Naive thymus-derived CD4-positive, alpha-beta T cell (primary cell): ENCODE measurements around the gene CELA3A. TPM values are rescaled to one million over a fixed set of nuclear protein-coding genes. Genes with fewer than 3 reads are reported as not detected.
A peak's percentile ranks its signal among the peaks of the same experiment; 100 is the strongest.
"Not testable (repeated sequence)": the region's sequence is repeated elsewhere in the genome, so short reads cannot be mapped to it uniquely, and the experiment has no call there.

Source experiments
- ATAC-seq: fragments of 150-1000 bp; cut with Tn5 transposase; 2 replicates; pipeline ENCODE4 v1.10.0; 2021; ENCODE audit warnings: mild to moderate bottlenecking, moderate library complexity
- CTCF ChIA-PET: fragments of 350-600 bp; sonication (Branson Sonifier 250); formaldehyde crosslinking; loops from one replicate; lab custom pipeline; 2021; ENCODE audit warnings: antibody characterized with exemption; lab: Charles Lee
- POLR2A ChIA-PET: fragments of 350-600 bp; sonication (Branson Sonifier 250); formaldehyde crosslinking; loops from one replicate; lab custom pipeline; 2021; ENCODE audit warnings: antibody characterized with exemption, inconsistent platforms; lab: Charles Lee
- DNase-seq, 9 donors: peaks; one replicate each; pipeline versions ENCODE4 v3.0.0 to v3.0.0-alpha.2; 2020 to 2022; ENCODE audit warnings: mixed read lengths in 1 of 9
- H3K27ac ChIP-seq: one replicate; pipeline ENCODE4 v1.7.0; 2013; ENCODE audit warnings: mild to moderate bottlenecking, low read depth, low read length, moderate library complexity
- H3K27me3 ChIP-seq, 2 donors: one replicate each; pipeline ENCODE4 v1.7.0; 2013; ENCODE audit warnings: low read length in 2 of 2, mild to moderate bottlenecking in 2 of 2, moderate library complexity in 2 of 2; ENCODE audit not compliant: control insufficient read depth in 2 of 2, insufficient read depth in 2 of 2
- H3K36me3 ChIP-seq, 3 experiments: 1 replicate in 2 of 3; 2 replicates in 1 of 3; pipeline ENCODE4 v1.7.0; 2013; ENCODE audit warnings: low read length in 3 of 3, mild to moderate bottlenecking in 3 of 3, moderate library complexity in 1 of 3; ENCODE audit not compliant: insufficient read depth in 3 of 3, control insufficient read depth in 2 of 3
- H3K4me1 ChIP-seq, 2 donors: one replicate each; pipeline ENCODE4 v1.7.0; 2013; ENCODE audit warnings: low read length in 2 of 2, mild to moderate bottlenecking in 2 of 2, moderate library complexity in 1 of 2; ENCODE audit not compliant: control insufficient read depth in 2 of 2, insufficient read depth in 2 of 2
- H3K4me3 ChIP-seq: 2 replicates; pipeline ENCODE4 v1.7.0; 2013; ENCODE audit warnings: mild to moderate bottlenecking, low read length
- H3K9me3 ChIP-seq, 3 experiments: 1 replicate in 2 of 3; 2 replicates in 1 of 3; pipeline ENCODE4 v1.7.0; 2013; ENCODE audit warnings: low read length in 3 of 3; ENCODE audit not compliant: control insufficient read depth in 2 of 3
- H3K27ac Mint-ChIP-seq, 9 donors: one replicate each; pipeline ENCODE4 v1.8.0; 2020 to 2022; ENCODE audit warnings: mixed read lengths in 9 of 9, mild to moderate bottlenecking in 8 of 9, moderate library complexity in 5 of 9, inconsistent platforms in 2 of 9
- H3K27me3 Mint-ChIP-seq, 5 donors: one replicate each; pipeline ENCODE4 v1.8.0; 2021 to 2022; ENCODE audit warnings: mixed read lengths in 5 of 5, mild to moderate bottlenecking in 1 of 5
- H3K36me3 Mint-ChIP-seq, 5 donors: one replicate each; pipeline ENCODE4 v1.8.0; 2020 to 2022; ENCODE audit warnings: mixed read lengths in 5 of 5, mild to moderate bottlenecking in 3 of 5, inconsistent platforms in 1 of 5
- H3K4me1 Mint-ChIP-seq, 7 donors: one replicate each; pipeline ENCODE4 v1.8.0; 2020 to 2022; ENCODE audit warnings: mixed read lengths in 7 of 7, mild to moderate bottlenecking in 3 of 7, inconsistent platforms in 1 of 7
- H3K4me3 Mint-ChIP-seq, 10 donors: one replicate each; pipeline ENCODE4 v1.8.0; 2020 to 2022; ENCODE audit warnings: mild to moderate bottlenecking in 10 of 10, mixed read lengths in 10 of 10, moderate library complexity in 6 of 10, inconsistent platforms in 2 of 10
- H3K9me3 Mint-ChIP-seq, 11 donors: one replicate each; pipeline ENCODE4 v1.8.0; 2020 to 2022; ENCODE audit warnings: mixed read lengths in 11 of 11, mild to moderate bottlenecking in 4 of 11, inconsistent platforms in 1 of 11, moderate library complexity in 1 of 11
- intact Hi-C, 2 donors: fragments of 100-400 bp; cut with micrococcal nuclease; formaldehyde crosslinking; loops; one replicate each; pipeline ENCODE4 v1.15.1; 2023
- polyA plus RNA-seq, 2 donors: library from polyadenylated mRNA; unstranded; fragments of 300-500 nt; fragmentation: Illumina TruSeq; gene quantifications; one replicate each; pipeline ENCODE4 v1.2.3, GENCODE V29; 2021
- total RNA-seq, 6 experiments: library from RNA in 5 of 6; stranded (reverse) in 5 of 6; gene quantifications; 1 replicate in 5 of 6; 2 replicates in 1 of 6; pipeline ENCODE4 v1.2.3 and lab custom pipeline; 2021 to 2026

CELA3A gene
- total and polyA plus RNA-seq, 7 experiments from 2014 or later = not detected

DNA sequence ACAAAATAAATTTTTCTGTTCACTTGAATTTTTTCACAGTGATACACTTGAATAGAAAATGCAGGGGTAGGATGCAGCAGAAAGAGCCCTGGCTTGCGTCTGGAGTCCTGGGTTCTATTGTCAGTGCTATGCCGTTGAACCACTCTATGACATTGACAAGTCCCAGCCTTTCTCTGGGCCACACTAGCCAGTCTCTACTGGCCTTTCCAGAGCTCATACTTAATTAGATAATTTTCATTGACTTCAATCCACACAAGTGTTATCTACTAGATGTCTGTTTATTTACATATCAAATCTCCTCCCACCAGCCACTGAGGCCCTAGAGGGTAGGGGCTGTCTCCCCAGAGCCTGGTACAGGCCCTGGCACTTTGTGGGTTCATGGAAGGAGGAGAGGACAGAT, 40.1 kb upstream of the CELA3A start:
- Mint-ChIP-seq H3K27ac (peak overlapping the region in 5 of 9 donors; percentile 41 to 85 (median 60)), H3K4me1 (peaks cover 23 to 41% (median 27%) of the 10 kb centered on the region in 7 donors), H3K27me3 (peaks cover 0 to 7% (median 4%) of the 10 kb centered on the region in 5 donors), H3K9me3 (no peaks in the 10 kb centered on the region), H3K4me3 (no peak overlapping the region), H3K36me3 (no peaks in the 10 kb centered on the region)
- peaks cover 8 to 20% of the 10 kb centered on the region in 2 donors for H3K4me1 ChIP-seq
- H3K27me3 ChIP-seq = no peaks in the 10 kb centered on the region
- H3K9me3 ChIP-seq = no peaks in the 10 kb centered on the region
- POLR2A ChIA-PET = interaction anchor here (0.7 kb wide), 1 partner anchor 150 kb away, joined by 3 read pairs; no protein-coding TSS in a partner anchor
- ATAC-seq (no peak), DNase-seq (no peak)
- CTCF ChIA-PET = interaction anchor here (1.1 kb wide), 1 partner anchor 79 kb away, joined by 3 read pairs; no protein-coding TSS in a partner anchor
- no peak overlapping the region for H3K27ac ChIP-seq
- intact Hi-C loops = loop anchor here in 1 of 2 donors (5.0 to 10.0 kb wide), 2 partner anchors 61 to 727 kb away; no protein-coding TSS in a partner anchor
- no peak overlapping the region for H3K4me3 ChIP-seq
- no peaks in the 10 kb centered on the region for H3K36me3 ChIP-seq

DNA sequence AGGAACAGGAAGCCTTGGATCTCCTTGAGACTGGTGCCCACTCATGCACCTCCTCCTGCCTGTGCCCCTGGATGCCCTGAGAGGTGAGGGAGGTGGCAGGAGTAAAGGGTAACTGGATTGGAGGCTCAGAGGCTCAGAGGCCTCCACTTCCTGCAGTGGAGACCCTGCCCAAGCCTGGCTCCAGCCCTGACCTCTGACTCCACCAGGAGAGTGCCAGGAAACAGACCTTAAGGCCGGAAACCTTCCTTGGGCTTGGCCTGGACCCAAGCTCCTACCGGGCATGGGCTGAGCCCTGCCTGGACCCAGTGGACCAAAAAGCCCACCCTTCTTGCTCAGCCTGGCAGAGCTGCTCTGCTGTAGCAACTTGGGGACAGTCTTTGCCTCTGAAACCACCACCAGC, 39.7 kb upstream of the CELA3A start:
- Mint-ChIP-seq H3K4me1 (peaks cover 18 to 36% (median 24%) of the 10 kb centered on the region in 7 donors), H3K27ac (peak overlapping the region in 7 of 9 donors; percentile 14 to 83 (median 59)), H3K4me3 (no peak overlapping the region), H3K9me3 (no peaks in the 10 kb centered on the region), H3K36me3 (no peaks in the 10 kb centered on the region), H3K27me3 (peaks cover 0 to 7% (median 4%) of the 10 kb centered on the region in 5 donors)
- Histone ChIP-seq H3K4me3 (no peak overlapping the region), H3K27ac (no peak overlapping the region), H3K27me3 (no peaks in the 10 kb centered on the region), H3K9me3 (no peaks in the 10 kb centered on the region), H3K4me1 (peaks cover 3 to 15% of the 10 kb centered on the region in 2 donors), H3K36me3 (no peaks in the 10 kb centered on the region)
- no peak for ATAC-seq
- ChIA-PET POLR2A (interaction anchor here (0.7 kb wide), 1 partner anchor 151 kb away, joined by 3 read pairs; no protein-coding TSS in a partner anchor), CTCF (interaction anchor here (0.9 to 1.1 kb wide), 3 partner anchors 80 to 228 kb away, joined by 3 read pairs; no protein-coding TSS in a partner anchor)
- DNase-seq = no peak
- intact Hi-C loops = loop anchor here in 1 of 2 donors (5.0 to 10.0 kb wide), 2 partner anchors 61 to 727 kb away; no protein-coding TSS in a partner anchor

DNA sequence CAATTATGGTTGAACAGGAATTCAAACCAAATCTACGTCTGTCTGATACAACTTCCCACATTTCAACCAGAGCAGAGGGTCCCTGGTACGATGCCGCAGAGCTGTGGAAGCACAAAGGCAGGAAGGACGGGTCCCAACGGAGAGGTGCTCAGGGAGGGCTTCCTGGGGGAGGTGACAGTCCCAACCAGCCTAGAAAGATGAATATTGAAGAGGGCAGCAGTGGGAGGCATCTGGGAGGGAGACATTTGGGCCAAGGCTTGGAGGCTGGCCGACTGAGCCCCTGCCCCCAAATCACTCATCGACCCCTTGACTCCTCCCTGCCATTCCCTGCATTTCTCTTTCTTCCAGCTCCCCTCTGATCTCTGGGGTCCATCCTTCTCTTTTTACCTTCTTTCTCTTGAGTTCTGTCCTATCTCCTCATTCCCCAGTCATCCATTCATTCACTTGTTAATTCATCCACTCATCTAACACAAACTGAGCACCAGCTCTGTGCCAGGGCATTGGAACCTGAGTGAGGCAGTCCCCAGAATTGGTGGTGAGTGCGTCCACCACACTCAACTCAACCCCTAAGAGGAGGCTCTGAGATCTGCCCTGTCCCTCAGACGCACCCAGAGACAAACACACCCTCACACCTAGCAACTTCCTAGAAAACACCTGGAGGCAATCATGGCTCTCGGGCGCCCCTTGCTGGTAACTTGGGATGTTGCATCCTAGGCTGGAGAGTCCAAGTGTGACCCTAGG, 37.8 kb upstream of the CELA3A start:
- Mint-ChIP-seq H3K27ac (peak overlapping the region; percentile 38 to 94 (median 63)), H3K9me3 (no peaks in the 10 kb centered on the region), H3K4me1 (peaks cover 6 to 18% (median 11%) of the 10 kb centered on the region in 7 donors), H3K4me3 (peak overlapping the region in 2 of 10 donors; percentile 2 to 11), H3K27me3 (peaks cover 0 to 7% (median 0%) of the 10 kb centered on the region in 5 donors), H3K36me3 (no peaks in the 10 kb centered on the region)
- Histone ChIP-seq H3K27ac (no peak overlapping the region), H3K4me1 (no peaks in the 10 kb centered on the region), H3K9me3 (no peaks in the 10 kb centered on the region), H3K27me3 (no peaks in the 10 kb centered on the region), H3K4me3 (no peak overlapping the region), H3K36me3 (no peaks in the 10 kb centered on the region)
- ChIA-PET POLR2A (interaction anchor here (1.1 to 1.8 kb wide), 4 partner anchors 12 to 180 kb away, joined by 3 to 9 read pairs (median 4); partner anchors contain the start of gene USP48), CTCF (interaction anchor here (0.5 to 1.3 kb wide), 4 partner anchors 26 to 155 kb away, joined by 3 to 5 read pairs (median 4); no protein-coding TSS in a partner anchor)
- ATAC-seq = peak; percentile 95
- peak; percentile 63 to 89 (median 78) for DNase-seq
- intact Hi-C loops = loop anchor here (1.0 to 10.0 kb wide), 12 partner anchors 27 to 729 kb away; partner anchors contain the start of genes ALPL (in 1 of the 2) and HSPG2 (in 1 of the 2)

DNA sequence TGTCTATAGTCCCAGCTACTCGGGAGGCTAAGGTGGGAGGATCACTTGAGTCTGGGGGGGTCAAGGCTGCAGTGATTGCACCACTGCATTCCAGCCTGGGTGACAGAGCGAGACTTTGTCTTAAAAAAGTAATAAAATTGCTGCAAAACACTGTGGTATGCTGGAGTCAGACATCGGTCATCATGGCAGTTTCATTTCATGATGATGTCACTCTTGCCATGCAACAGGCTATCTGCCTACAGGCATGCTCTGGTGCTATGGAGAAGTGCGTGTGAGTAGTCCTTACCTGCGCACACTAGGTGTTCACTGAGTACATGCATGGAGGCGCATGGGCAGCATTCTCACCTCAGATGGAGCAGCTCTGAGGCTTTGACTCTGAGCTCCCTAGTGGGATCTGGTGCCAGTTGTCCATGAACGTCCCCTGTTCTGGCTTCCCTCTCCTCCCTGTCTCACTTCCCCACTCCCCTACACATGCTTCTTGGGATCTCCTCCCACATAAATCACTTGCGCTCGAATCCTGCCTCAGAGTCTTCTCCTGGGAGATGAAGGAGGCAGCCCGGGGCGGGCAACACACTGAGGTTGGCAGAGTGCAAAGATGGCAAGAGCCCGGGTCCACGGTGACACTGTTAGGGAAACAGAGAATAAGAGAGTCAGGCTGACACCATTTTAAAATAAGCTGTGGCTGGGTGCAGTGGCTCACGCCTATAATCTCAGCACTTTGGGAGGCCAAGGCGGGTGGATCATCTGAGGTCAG, 35.0 kb upstream of the CELA3A start:
- Histone ChIP-seq H3K27ac (no peak overlapping the region), H3K9me3 (no peaks in the 10 kb centered on the region), H3K36me3 (no peaks in the 10 kb centered on the region), H3K27me3 (no peaks in the 10 kb centered on the region), H3K4me3 (no peak overlapping the region), H3K4me1 (no peaks in the 10 kb centered on the region)
- H3K9me3 Mint-ChIP-seq = no peaks in the 10 kb centered on the region
- DNase-seq (no peak), ATAC-seq (no peak)
- H3K36me3 Mint-ChIP-seq = no peaks in the 10 kb centered on the region
- peaks cover 3 to 12% (median 7%) of the 10 kb centered on the region in 7 donors for H3K4me1 Mint-ChIP-seq
- no peak overlapping the region for H3K4me3 Mint-ChIP-seq
- CTCF ChIA-PET = no interaction called here
- H3K27me3 Mint-ChIP-seq = peaks cover 0 to 6% (median 0%) of the 10 kb centered on the region in 5 donors
- POLR2A ChIA-PET = no interaction called here
- intact Hi-C loops = loop anchor here in 1 of 2 donors (10.0 kb wide), 1 partner anchor 732 kb away; no protein-coding TSS in a partner anchor
- no peak overlapping the region for H3K27ac Mint-ChIP-seq

DNA sequence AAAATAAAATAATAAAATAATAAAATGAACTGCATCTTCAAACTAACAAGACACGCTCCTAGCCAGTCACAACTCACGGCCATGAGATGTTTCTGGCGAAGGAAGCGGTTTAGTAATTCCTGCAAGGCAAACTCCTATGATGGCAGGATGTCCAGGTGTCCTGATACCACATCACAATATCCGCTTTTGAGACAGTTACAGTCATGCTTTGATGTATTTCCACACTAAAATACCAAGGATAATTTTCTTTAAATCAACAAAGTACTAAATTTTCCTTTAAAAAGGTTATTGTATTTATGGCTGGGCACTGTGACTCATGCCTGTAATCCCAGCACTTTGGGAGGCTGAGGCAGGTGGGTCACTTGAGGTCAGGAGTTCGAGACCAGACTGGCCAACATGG, 34.2 kb upstream of the CELA3A start:
- H3K9me3 ChIP-seq, H3K27me3 Mint-ChIP-seq, DNase-seq, H3K4me1 Mint-ChIP-seq, H3K4me3 ChIP-seq, H3K27ac Mint-ChIP-seq, ATAC-seq, H3K36me3 ChIP-seq, CTCF ChIA-PET, H3K27me3 ChIP-seq, H3K27ac ChIP-seq, H3K4me1 ChIP-seq, POLR2A ChIA-PET, H3K4me3 Mint-ChIP-seq, H3K9me3 Mint-ChIP-seq, H3K36me3 Mint-ChIP-seq: not testable (repeated sequence)
- intact Hi-C loops = loop anchor here in 1 of 2 donors (10.0 kb wide), 1 partner anchor 732 kb away; no protein-coding TSS in a partner anchor

DNA sequence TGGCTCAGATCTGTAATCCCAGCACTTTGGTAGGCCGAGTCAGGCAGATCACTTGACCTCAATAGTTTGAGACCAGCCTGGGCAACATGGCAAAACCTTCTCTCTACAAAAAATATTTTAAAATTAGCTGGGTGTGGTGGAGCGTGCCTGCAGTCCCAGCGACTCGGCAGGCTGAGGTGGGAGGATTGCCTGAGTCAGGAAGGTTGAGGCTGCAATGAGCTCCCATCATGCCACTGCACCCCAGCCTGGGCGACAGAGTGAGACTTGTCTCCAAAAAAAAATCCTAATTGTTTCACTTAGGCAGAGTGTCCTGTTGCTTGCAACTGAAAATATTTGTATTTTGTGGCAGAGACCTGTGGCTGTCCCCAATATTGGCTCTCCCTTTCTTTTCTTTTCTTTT, 32.4 kb upstream of the CELA3A start:
- intact Hi-C loops = loop anchor here in 1 of 2 donors (10.0 kb wide), 1 partner anchor 734 kb away; no protein-coding TSS in a partner anchor
- ATAC-seq, H3K27ac ChIP-seq, H3K36me3 Mint-ChIP-seq, CTCF ChIA-PET, H3K27ac Mint-ChIP-seq, POLR2A ChIA-PET, H3K4me3 Mint-ChIP-seq, H3K4me3 ChIP-seq, DNase-seq, H3K4me1 Mint-ChIP-seq, H3K27me3 ChIP-seq, H3K4me1 ChIP-seq, H3K9me3 Mint-ChIP-seq, H3K9me3 ChIP-seq, H3K36me3 ChIP-seq, H3K27me3 Mint-ChIP-seq: not testable (repeated sequence)
